HepG2 (cell line): ENCODE results near the gene TMEM87A. TPM values are rescaled to one million over a fixed set of nuclear protein-coding genes. Genes with fewer than 3 reads are reported as not detected.

Experiments used
- AGO2 ChIP-seq: fragments of 200-400 bp; formaldehyde crosslinking; optimal IDR thresholded peaks from 2 replicates; pipeline ENCODE3; 2017; ENCODE audit warnings: mild to moderate bottlenecking, low read depth, low read length, moderate library complexity
- FOXA3 ChIP-seq: IDR thresholded peaks from 2 replicates; pipeline ENCODE4 v1.6.1; 2016; ENCODE audit warnings: missing genetic modification reagents, missing compliant biosample characterization
- FOXK1 ChIP-seq: sonication (generic); formaldehyde crosslinking; IDR thresholded peaks from 2 replicates; pipeline ENCODE4 v1.4.0; 2020; ENCODE audit warnings: low read depth, missing genetic modification reagents, borderline replicate concordance
- MIER3 ChIP-seq: IDR thresholded peaks from 2 replicates; pipeline ENCODE4 v1.6.1; 2016; ENCODE audit warnings: missing compliant biosample characterization, borderline replicate concordance
- NFKB2 ChIP-seq: sonication (generic); formaldehyde crosslinking; IDR thresholded peaks from 2 replicates; pipeline ENCODE4 v1.4.0; 2020; ENCODE audit warnings: missing genetic modification reagents, borderline replicate concordance
- SMARCC2 ChIP-seq: fragments of 450-650 bp; IDR thresholded peaks from 2 replicates; pipeline ENCODE4 v1.6.1; 2017; ENCODE audit warnings: antibody characterized with exemption, mild to moderate bottlenecking
- ZBTB7A ChIP-seq: sonication (generic); formaldehyde crosslinking; IDR thresholded peaks from 2 replicates; pipeline ENCODE4 v1.8.0; 2022; ENCODE audit warnings: mild to moderate bottlenecking, missing genetic modification reagents
- ZNF34 ChIP-seq: sonication (generic); formaldehyde crosslinking; IDR thresholded peaks from 2 replicates; pipeline ENCODE4 v1.4.0; 2020; ENCODE audit warnings: mild to moderate bottlenecking, missing genetic modification reagents, borderline replicate concordance
- ZNF629 ChIP-seq: sonication (generic); formaldehyde crosslinking; conservative IDR thresholded peaks from 2 replicates; pipeline ENCODE4 v1.5.0; 2020; ENCODE audit warnings: missing genetic modification reagents
- ZNF674 ChIP-seq: sonication (generic); formaldehyde crosslinking; IDR thresholded peaks from 2 replicates; pipeline ENCODE4 v1.5.0; 2020; ENCODE audit warnings: low read depth, mild to moderate bottlenecking, missing genetic modification reagents
- ZNF775 ChIP-seq: sonication (generic); formaldehyde crosslinking; IDR thresholded peaks from 2 replicates; pipeline ENCODE4 v1.4.0; 2020; ENCODE audit warnings: missing genetic modification reagents, mild to moderate bottlenecking, moderate library complexity, borderline replicate concordance
- ZNF878 ChIP-seq: sonication (generic); formaldehyde crosslinking; IDR thresholded peaks from 2 replicates; pipeline ENCODE4 v1.8.1; 2023; ENCODE audit warnings: mild to moderate bottlenecking, missing genetic modification reagents, moderate library complexity
- ZSCAN21 ChIP-seq: sonication (generic); formaldehyde crosslinking; IDR thresholded peaks from 2 replicates; pipeline ENCODE4 v1.8.0; 2022; ENCODE audit warnings: mild to moderate bottlenecking, missing genetic modification reagents, moderate library complexity, borderline replicate concordance
- polyA plus RNA-seq, 8 experiments: library from polyadenylated mRNA; depleted of rRNA in 3 of 8; stranded (reverse) in 7 of 8; unstranded in 1 of 8; fragments of >200 nt; fragmentation: Illumina TruSeq in 4 of 8; extraction: Trizol in 4 of 8; gene quantifications; 2 replicates each; pipeline versions ENCODE4 v1.2.1 to v1.2.3, GENCODE V29; 2011 to 2016; ENCODE audit warnings: low read depth in 4 of 8, missing spikeins in 1 of 8, mixed read lengths in 1 of 8; ENCODE audit not compliant: insufficient read depth in 1 of 8
- total RNA-seq, 5 experiments: library from RNA; depleted of rRNA; stranded (reverse); fragments of >200 nt; fragmentation: Illumina TruSeq; extraction: Trizol; gene quantifications; 2 replicates each; pipeline ENCODE4 v1.2.3, GENCODE V29; 2016; ENCODE audit warnings: low read depth in 1 of 5
- TF ChIP-seq, protein P1 (sequence below): sonication (generic); formaldehyde crosslinking; IDR thresholded peaks from 2 replicates; pipeline ENCODE4 v1.4.0; 2020; ENCODE audit warnings: mild to moderate bottlenecking, missing genetic modification reagents
- TF ChIP-seq, protein P2 (sequence below): sonication (generic); formaldehyde crosslinking; IDR thresholded peaks from 2 replicates; pipeline ENCODE4 v1.8.0; 2023; ENCODE audit warnings: mild to moderate bottlenecking, missing genetic modification reagents
- TF ChIP-seq, protein P3 (sequence below): sonication (generic); formaldehyde crosslinking; IDR thresholded peaks from one replicate; pipeline ENCODE4 v1.5.1; 2020; ENCODE audit warnings: mild to moderate bottlenecking, missing genetic modification reagents; ENCODE audit errors: not compliant biosample characterization
- TF ChIP-seq, protein P4 (sequence below): sonication (generic); formaldehyde crosslinking; IDR thresholded peaks from 2 replicates; pipeline ENCODE4 v1.4.0; 2020; ENCODE audit warnings: missing genetic modification reagents

TMEM87A gene
- total and polyA plus RNA-seq, 2 of the 13 experiments (the other 11 are each of a cell fraction or from before 2014, with no cell fraction given), result 20.2 to 42.8 TPM

DNA sequence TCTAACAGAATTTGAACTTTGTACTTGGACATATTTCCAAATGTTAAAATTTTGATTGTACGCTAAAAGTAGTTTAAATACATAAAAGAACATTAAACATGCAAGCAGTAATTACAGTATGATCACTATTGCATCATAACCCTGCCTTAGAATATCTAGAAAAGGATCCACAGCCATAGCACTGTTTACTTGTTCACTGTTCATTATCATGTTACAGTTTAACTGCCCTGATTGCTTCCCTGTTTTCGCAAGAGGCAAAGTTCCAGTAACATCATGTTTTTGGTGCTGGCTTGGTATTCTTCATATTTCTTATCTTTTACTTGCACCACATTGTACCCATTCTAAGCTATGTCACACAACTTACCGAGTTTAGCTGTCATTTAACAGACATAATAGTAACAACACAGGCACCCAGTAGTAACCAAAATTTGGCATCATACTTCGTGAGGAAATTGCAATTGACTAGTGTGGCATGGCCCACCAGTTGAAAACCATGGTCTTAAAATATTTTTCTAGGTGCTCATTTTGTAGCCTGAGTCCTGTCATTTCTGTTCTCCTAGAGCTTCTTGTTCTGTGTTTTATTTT lies 13.3 kb upstream of the TMEM87A start (continued):
- TF ChIP-seq, protein P1, sequence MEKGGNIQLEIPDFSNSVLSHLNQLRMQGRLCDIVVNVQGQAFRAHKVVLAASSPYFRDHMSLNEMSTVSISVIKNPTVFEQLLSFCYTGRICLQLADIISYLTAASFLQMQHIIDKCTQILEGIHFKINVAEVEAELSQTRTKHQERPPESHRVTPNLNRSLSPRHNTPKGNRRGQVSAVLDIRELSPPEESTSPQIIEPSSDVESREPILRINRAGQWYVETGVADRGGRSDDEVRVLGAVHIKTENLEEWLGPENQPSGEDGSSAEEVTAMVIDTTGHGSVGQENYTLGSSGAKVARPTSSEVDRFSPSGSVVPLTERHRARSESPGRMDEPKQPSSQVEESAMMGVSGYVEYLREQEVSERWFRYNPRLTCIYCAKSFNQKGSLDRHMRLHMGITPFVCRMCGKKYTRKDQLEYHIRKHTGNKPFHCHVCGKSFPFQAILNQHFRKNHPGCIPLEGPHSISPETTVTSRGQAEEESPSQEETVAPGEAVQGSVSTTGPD (CRISPR knock-in tag), result peak; percentile 73; the same call in 1 of the 2 replicates
- peak; percentile 86 for TF ChIP-seq FOXK1 (CRISPR knock-in tag)
- TF ChIP-seq, protein P2, sequence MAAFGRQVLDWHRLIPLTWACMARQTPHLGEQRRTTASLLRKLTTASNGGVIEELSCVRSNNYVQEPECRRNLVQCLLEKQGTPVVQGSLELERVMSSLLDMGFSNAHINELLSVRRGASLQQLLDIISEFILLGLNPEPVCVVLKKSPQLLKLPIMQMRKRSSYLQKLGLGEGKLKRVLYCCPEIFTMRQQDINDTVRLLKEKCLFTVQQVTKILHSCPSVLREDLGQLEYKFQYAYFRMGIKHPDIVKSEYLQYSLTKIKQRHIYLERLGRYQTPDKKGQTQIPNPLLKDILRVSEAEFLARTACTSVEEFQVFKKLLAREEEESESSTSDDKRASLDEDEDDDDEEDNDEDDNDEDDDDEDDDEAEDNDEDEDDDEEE (CRISPR knock-in tag), result no peak
- peak; percentile 54; the same call in 1 of the 2 replicates for TF ChIP-seq MIER3 (CRISPR knock-in tag)
- TF ChIP-seq AGO2, result no peak
- no peak for TF ChIP-seq ZBTB7A (CRISPR knock-in tag)
- no peak for TF ChIP-seq ZNF878 (CRISPR knock-in tag)
- TF ChIP-seq FOXA3, result peak; percentile 92
- no peak for TF ChIP-seq NFKB2 (CRISPR knock-in tag)
- no peak for TF ChIP-seq ZNF775
- TF ChIP-seq ZNF34 (CRISPR knock-in tag), result no peak
- TF ChIP-seq ZSCAN21 (CRISPR knock-in tag), result no peak
- TF ChIP-seq, protein P3, sequence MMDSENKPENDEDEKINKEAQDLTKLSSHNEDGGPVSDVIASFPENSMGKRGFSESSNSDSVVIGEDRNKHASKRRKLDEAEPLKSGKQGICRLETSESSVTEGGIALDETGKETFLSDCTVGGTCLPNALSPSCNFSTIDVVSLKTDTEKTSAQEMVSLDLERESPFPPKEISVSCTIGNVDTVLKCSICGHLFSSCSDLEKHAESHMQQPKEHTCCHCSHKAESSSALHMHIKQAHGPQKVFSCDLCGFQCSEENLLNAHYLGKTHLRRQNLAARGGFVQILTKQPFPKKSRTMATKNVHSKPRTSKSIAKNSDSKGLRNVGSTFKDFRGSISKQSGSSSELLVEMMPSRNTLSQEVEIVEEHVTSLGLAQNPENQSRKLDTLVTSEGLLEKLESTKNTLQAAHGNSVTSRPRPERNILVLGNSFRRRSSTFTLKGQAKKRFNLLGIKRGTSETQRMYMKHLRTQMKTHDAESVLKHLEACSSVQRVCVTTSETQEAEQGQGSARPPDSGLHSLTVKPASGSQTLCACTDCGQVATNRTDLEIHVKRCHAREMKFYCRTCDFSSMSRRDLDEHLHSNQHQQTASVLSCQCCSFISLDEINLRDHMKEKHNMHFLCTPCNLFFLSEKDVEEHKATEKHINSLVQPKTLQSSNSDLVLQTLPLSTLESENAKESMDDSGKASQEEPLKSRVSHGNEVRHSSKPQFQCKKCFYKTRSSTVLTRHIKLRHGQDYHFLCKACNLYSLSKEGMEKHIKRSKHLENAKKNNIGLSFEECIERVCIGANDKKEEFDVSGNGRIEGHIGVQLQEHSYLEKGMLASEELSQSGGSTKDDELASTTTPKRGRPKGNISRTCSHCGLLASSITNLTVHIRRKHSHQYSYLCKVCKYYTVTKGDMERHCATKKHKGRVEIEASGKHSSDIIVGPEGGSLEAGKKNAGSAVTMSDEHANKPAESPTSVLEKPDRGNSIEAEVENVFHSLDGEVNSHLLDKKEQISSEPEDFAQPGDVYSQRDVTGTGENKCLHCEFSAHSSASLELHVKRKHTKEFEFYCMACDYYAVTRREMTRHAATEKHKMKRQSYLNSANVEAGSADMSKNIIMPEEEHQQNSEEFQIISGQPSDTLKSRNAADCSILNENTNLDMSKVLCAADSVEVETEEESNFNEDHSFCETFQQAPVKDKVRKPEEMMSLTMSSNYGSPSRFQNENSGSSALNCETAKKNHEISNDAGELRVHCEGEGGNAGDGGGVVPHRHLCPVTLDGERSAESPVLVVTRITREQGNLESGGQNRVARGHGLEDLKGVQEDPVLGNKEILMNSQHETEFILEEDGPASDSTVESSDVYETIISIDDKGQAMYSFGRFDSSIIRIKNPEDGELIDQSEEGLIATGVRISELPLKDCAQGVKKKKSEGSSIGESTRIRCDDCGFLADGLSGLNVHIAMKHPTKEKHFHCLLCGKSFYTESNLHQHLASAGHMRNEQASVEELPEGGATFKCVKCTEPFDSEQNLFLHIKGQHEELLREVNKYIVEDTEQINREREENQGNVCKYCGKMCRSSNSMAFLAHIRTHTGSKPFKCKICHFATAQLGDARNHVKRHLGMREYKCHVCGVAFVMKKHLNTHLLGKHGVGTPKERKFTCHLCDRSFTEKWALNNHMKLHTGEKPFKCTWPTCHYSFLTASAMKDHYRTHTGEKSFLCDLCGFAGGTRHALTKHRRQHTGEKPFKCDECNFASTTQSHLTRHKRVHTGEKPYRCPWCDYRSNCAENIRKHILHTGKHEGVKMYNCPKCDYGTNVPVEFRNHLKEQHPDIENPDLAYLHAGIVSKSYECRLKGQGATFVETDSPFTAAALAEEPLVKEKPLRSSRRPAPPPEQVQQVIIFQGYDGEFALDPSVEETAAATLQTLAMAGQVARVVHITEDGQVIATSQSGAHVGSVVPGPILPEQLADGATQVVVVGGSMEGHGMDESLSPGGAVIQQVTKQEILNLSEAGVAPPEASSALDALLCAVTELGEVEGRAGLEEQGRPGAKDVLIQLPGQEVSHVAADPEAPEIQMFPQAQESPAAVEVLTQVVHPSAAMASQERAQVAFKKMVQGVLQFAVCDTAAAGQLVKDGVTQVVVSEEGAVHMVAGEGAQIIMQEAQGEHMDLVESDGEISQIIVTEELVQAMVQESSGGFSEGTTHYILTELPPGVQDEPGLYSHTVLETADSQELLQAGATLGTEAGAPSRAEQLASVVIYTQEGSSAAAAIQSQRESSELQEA (CRISPR knock-in tag), result no peak
- TF ChIP-seq, protein P4, sequence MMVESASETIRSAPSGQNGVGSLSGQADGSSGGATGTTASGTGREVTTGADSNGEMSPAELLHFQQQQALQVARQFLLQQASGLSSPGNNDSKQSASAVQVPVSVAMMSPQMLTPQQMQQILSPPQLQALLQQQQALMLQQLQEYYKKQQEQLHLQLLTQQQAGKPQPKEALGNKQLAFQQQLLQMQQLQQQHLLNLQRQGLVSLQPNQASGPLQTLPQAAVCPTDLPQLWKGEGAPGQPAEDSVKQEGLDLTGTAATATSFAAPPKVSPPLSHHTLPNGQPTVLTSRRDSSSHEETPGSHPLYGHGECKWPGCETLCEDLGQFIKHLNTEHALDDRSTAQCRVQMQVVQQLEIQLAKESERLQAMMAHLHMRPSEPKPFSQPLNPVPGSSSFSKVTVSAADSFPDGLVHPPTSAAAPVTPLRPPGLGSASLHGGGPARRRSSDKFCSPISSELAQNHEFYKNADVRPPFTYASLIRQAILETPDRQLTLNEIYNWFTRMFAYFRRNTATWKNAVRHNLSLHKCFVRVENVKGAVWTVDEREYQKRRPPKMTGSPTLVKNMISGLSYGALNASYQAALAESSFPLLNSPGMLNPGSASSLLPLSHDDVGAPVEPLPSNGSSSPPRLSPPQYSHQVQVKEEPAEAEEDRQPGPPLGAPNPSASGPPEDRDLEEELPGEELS, result peak; percentile 83
- TF ChIP-seq ZNF674 (CRISPR knock-in tag), result no peak
- peak; percentile 94 for TF ChIP-seq ZNF629 (CRISPR knock-in tag)
- no peak for TF ChIP-seq SMARCC2
